Measurements from ENCODE around the gene FOXL2NB. TPM values are rescaled to one million over a fixed set of nuclear protein-coding genes. Genes with fewer than 3 reads are reported as not detected.
"Not testable (repeated sequence)": the region's sequence is repeated elsewhere in the genome, so short reads cannot be mapped to it uniquely, and the experiment has no call there.

FOXL2NB gene
- total RNA-seq, 1 donor from 2014 or later: not detected

DNA sequence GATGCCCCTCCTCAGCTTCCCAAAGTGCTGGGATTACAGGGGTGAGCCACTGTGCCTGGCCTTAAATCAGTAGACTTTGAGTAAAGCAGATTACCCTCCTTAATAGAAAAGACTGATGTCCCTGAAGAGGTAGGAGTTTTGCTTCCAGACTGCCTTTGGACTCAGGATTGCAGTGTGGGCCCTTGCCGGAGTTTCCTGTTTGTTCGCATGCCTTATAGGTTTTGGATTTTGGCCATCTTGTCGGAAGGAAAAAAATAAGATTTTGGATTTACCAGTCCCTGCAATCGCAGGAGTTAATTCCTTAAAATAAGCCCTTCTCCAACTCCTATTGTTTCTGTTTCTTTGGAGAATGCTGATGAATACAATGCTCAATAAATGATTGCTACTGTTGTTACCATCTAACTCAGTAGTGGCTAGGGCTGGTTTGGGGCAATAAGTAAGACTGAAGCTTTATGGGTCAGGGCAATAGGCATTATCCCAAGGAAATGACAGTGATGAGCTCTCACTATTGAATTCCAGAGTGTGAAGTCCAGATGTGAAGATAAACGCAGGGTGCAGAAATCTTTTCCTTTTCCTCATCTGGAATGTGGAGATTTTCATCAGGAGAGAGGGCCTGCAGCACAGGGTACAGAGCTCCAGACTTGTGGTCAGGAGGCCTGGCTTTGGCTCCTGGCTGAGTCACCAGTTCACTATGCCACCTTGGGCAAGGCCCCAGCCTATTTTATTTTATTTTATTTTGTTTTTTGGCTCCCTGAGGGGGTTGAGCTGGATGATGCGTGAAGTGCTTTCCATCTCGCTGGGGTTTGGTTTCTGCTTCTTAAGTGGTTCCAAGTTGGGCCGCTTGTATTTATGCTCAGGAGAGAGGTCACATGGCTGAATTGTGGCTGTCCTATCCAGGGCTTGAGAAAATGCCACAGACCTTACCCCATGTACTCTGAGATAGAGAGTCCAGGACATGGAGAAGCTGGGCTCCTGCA lies 25.4 kb upstream of the FOXL2NB start:
- intact Hi-C loops (cut with DNase I): no loop called here
- Histone ChIP-seq H3K27me3 (peaks cover 13% of the 10 kb centered on the region), H3K4me1 (peaks cover 4% of the 10 kb centered on the region), H3K36me3 (no peaks in the 10 kb centered on the region), H3K4me3 (no peak overlapping the region), H3K9me3 (no peaks in the 10 kb centered on the region), H3K27ac (no peak overlapping the region)
- TF ChIP-seq, protein P1, sequence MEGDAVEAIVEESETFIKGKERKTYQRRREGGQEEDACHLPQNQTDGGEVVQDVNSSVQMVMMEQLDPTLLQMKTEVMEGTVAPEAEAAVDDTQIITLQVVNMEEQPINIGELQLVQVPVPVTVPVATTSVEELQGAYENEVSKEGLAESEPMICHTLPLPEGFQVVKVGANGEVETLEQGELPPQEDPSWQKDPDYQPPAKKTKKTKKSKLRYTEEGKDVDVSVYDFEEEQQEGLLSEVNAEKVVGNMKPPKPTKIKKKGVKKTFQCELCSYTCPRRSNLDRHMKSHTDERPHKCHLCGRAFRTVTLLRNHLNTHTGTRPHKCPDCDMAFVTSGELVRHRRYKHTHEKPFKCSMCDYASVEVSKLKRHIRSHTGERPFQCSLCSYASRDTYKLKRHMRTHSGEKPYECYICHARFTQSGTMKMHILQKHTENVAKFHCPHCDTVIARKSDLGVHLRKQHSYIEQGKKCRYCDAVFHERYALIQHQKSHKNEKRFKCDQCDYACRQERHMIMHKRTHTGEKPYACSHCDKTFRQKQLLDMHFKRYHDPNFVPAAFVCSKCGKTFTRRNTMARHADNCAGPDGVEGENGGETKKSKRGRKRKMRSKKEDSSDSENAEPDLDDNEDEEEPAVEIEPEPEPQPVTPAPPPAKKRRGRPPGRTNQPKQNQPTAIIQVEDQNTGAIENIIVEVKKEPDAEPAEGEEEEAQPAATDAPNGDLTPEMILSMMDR (IDR thresholded peaks at IDR 0.05): no peak
- DNase-seq: no peak
- peak; percentile 61 for ATAC-seq

DNA sequence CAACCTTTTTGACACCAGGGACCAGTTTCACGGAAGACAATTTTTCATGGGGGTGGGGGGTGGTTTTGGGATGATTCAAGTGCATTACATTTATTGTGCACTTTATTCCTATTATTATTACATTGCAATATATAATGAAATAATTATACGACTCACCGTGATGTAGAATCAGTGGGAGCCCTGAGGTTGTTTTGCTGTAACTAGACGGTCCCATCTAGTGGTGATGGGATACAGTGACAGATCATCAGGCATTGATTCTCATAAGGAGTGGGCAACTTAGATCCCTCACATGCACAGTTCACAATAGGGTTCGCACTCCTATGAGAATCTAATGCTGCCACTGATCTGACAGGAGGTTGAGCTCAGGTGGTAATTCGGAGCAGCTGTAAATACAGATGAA lies 24.6 kb upstream of the FOXL2NB start:
- H3K4me3 ChIP-seq; H3K27ac ChIP-seq; H3K4me1 ChIP-seq; DNase-seq; H3K36me3 ChIP-seq; intact Hi-C loops (cut with DNase I); ATAC-seq; H3K9me3 ChIP-seq: not testable (repeated sequence)
- peaks cover 13% of the 10 kb centered on the region for H3K27me3 ChIP-seq

- Histone ChIP-seq H3K36me3 (no peaks in the 10 kb centered on the region), H3K4me1 (no peaks in the 10 kb centered on the region), H3K4me3 (no peak overlapping the region), H3K27ac (no peak overlapping the region), H3K27me3 (peaks cover 13% of the 10 kb centered on the region), H3K9me3 (no peaks in the 10 kb centered on the region)
- intact Hi-C loops (cut with DNase I): no loop called here
- ATAC-seq (peak; percentile 96), DNase-seq (peak; percentile 84)
- TF ChIP-seq, protein P1 (IDR thresholded peaks at IDR 0.05): peak; percentile 93
Observed at GRCh38 chr3:138923531-138923994, 23.5 kb upstream of the FOXL2NB start.

DNA sequence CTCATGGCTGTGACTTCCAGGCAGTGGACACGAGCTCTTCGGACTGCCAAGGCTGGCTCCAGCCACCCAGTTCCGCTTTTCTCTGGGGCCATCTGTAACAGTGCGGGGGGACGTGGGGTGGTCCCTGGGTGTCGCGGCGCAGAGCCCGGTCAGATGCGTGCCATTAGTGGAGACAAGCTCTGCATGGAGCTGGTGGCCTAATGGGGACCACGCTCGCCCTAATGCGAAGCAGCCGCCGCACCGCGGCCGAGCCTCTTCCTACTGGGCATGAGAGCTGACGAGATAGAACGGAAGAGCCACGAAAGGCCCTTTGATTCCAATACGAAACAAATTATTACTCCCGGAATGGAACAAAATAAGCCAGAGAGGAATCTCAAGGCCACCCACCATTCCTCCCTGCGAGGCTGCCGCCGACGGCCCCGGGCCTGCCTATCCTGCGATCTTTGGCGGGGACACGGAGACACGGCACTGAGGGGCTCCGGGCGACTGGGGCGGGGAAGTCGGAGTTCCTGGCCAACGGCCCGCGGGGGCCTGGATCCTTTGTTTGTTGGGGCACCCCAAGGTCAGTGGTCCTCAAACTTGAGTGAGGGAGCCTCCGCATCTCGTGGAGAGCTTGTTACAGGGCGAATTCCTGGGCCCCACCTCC lies 18.2 kb upstream of the FOXL2NB start:
- intact Hi-C loops (cut with DNase I): no loop called here

DNA sequence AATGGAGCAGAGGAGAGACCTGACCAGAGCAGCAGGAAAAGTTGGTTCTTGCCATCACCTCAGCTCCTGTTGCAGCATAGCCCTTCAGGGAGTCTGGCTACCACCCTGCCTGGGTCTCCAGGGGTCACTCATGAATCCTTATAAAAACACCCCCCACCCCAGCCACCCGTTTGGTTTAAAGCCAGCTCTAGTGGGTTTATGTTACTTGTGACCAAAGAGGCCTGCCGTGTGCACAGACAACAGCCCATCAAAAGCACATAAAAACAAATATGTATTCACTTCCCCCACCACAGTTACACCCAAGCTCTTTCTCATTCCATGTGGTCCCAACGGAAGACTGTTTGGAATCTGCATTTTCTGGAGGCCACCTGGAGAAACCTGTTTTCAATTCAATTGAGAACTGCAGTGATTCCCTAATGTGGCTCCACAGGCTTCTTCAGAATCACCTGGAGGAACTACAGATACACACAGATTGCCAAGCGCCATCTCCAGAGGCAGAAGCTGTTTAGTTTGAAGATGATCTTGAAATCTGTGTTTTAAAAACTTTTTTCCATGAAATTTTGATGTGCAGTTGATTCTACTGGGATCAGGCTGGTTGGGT lies 13.8 kb upstream of the FOXL2NB start:
- TF ChIP-seq, protein P1 (IDR thresholded peaks at IDR 0.05): no peak
- intact Hi-C loops (cut with DNase I): no loop called here
- H3K27me3 ChIP-seq: peaks cover 28% of the 10 kb centered on the region
- no peaks in the 10 kb centered on the region for H3K9me3 ChIP-seq
- H3K4me3 ChIP-seq: no peak overlapping the region
- H3K4me1 ChIP-seq: peaks cover 24% of the 10 kb centered on the region
- no peak overlapping the region for H3K27ac ChIP-seq
- no peak for DNase-seq
- no peak for ATAC-seq
- H3K36me3 ChIP-seq: no peaks in the 10 kb centered on the region

More for the DNA sequence above, 18.2 kb upstream of the FOXL2NB start:
- Histone ChIP-seq H3K4me1 (no peaks in the 10 kb centered on the region), H3K36me3 (no peaks in the 10 kb centered on the region), H3K27ac (no peak overlapping the region), H3K4me3 (no peak overlapping the region), H3K27me3 (peaks cover 9% of the 10 kb centered on the region), H3K9me3 (no peaks in the 10 kb centered on the region)
- ATAC-seq (peak; percentile 17), DNase-seq (no peak)
- TF ChIP-seq, protein P1 (IDR thresholded peaks at IDR 0.05): no peak
